OCI-LY1 (cell line): ENCODE results near the gene PGLYRP2.

ENCODE experiments used
- H2AFZ ChIP-seq: fragments of 200-600 bp; sonication (generic), shearing (Covaris generic); 2 replicates; pipeline ENCODE4 v1.6.0; 2014; ENCODE audit warnings: antibody characterized with exemption, mild to moderate bottlenecking, low read length
- H3F3A ChIP-seq: fragments of 200-600 bp; sonication (generic), shearing (Covaris generic); 2 replicates; pipeline ENCODE4 v1.6.0; 2014; ENCODE audit warnings: mild to moderate bottlenecking, antibody characterized with exemption, low read length, moderate library complexity; ENCODE audit not compliant: insufficient read depth
- H3K27ac ChIP-seq: fragments of 200-600 bp; sonication (generic); 2 replicates; pipeline ENCODE4 v1.5.1; 2014; ENCODE audit warnings: low read length, mixed run types, mild to moderate bottlenecking, low read depth; ENCODE audit not compliant: poor library complexity, severe bottlenecking
- H3K27me3 ChIP-seq: fragments of 200-600 bp; sonication (generic); 2 replicates; pipeline ENCODE4 v1.6.0; 2014; ENCODE audit warnings: antibody characterized with exemption, mild to moderate bottlenecking, low read length, moderate library complexity; ENCODE audit not compliant: insufficient read depth
- H3K36me3 ChIP-seq: fragments of 200-600 bp; sonication (generic); 2 replicates; pipeline ENCODE4 v1.6.1; 2014; ENCODE audit warnings: mild to moderate bottlenecking, antibody characterized with exemption, low read length, moderate library complexity, mixed read lengths; ENCODE audit not compliant: insufficient read depth
- H3K4me1 ChIP-seq: fragments of 200-600 bp; sonication (generic); 2 replicates; pipeline ENCODE4 v1.5.1; 2014; ENCODE audit warnings: mild to moderate bottlenecking, low read length, moderate library complexity; ENCODE audit not compliant: insufficient read depth, severe bottlenecking
- H3K4me2 ChIP-seq: fragments of 200-600 bp; sonication (generic), shearing (Covaris generic); 2 replicates; pipeline ENCODE4 v1.6.1; 2014; ENCODE audit warnings: low read length
- H3K4me3 ChIP-seq: fragments of 200-600 bp; sonication (generic); 2 replicates; pipeline ENCODE4 v1.5.1; 2014; ENCODE audit warnings: low read length, low read depth, mild to moderate bottlenecking, mixed read lengths; ENCODE audit not compliant: poor library complexity, severe bottlenecking
- H3K79me2 ChIP-seq: fragments of 200-600 bp; shearing (Covaris generic); 2 replicates; pipeline ENCODE4 v1.6.1; 2016; ENCODE audit warnings: mixed run types, low read length, mixed read lengths; ENCODE audit not compliant: insufficient read depth
- H3K9ac ChIP-seq: fragments of 200-600 bp; sonication (generic), shearing (Covaris generic); 2 replicates; pipeline ENCODE4 v1.6.1; 2014; ENCODE audit warnings: mild to moderate bottlenecking, low read length, mixed read lengths
- H3K9me2 ChIP-seq: fragments of 200-600 bp; sonication (generic), shearing (Covaris generic); 2 replicates; pipeline ENCODE4 v1.6.1; 2014; ENCODE audit warnings: low read depth, mild to moderate bottlenecking, low read length, mixed read lengths
- H3K9me3 ChIP-seq: fragments of 200-600 bp; shearing (Covaris generic); 2 replicates; pipeline ENCODE4 v1.6.1; 2014; ENCODE audit warnings: low read length, mixed read lengths
- H4K20me1 ChIP-seq: fragments of 200-600 bp; sonication (generic), shearing (Covaris generic); 2 replicates; pipeline ENCODE4 v1.6.0; 2016; ENCODE audit warnings: mild to moderate bottlenecking, low read length; ENCODE audit not compliant: insufficient read depth
- CTCF ChIP-seq: fragments of 200-600 bp; sonication (generic), shearing (Covaris generic); IDR thresholded peaks from 2 replicates; pipeline ENCODE4 v1.5.1; 2017; ENCODE audit warnings: mild to moderate bottlenecking, antibody characterized with exemption, low read length, moderate library complexity, mixed read lengths
- EZH2 ChIP-seq: fragments of 200-600 bp; sonication (generic), shearing (Covaris generic); IDR thresholded peaks from 2 replicates; pipeline ENCODE4 v1.8.0; 2017; ENCODE audit warnings: borderline replicate concordance, mixed run types, mild to moderate bottlenecking, antibody characterized with exemption, low read length, moderate library complexity, mixed read lengths

The PGLYRP2 gene

GRCh38 chr19:15431396-15432017 is 47.8 kb downstream of the PGLYRP2 start:
- Histone ChIP-seq H3K36me3 (peaks cover 15% of the 10 kb centered on the region), H3K4me2 (peak overlapping the region; percentile 96), H3K27ac (peak overlapping the region; percentile 7), H3F3A (no peaks in the 10 kb centered on the region), H3K4me3 (peak overlapping the region; percentile 97), H3K9me2 (no peaks in the 10 kb centered on the region), H4K20me1 (no peaks in the 10 kb centered on the region), H3K9ac (peak overlapping the region; percentile 90), H3K79me2 (peaks cover 20% of the 10 kb centered on the region), H3K9me3 (no peaks in the 10 kb centered on the region), H3K27me3 (no peaks in the 10 kb centered on the region), H2AFZ (no peak overlapping the region), H3K4me1 (peaks cover 25% of the 10 kb centered on the region)
- TF ChIP-seq EZH2 (no peak), CTCF (no peak)

- Histone ChIP-seq H4K20me1 (no peaks in the 10 kb centered on the region), H3K9ac (peak overlapping the region; percentile 90; the same call in 1 of the 2 replicates), H3K4me2 (peak overlapping the region; percentile 96)
Measured at GRCh38 chr19:15430526-15431120, 48.7 kb downstream of the PGLYRP2 start.

GRCh38 chr19:15429825-15430467 is 49.4 kb downstream of the PGLYRP2 start:
- H3K4me2 ChIP-seq, result no peak overlapping the region
- no peak overlapping the region for H3K27ac ChIP-seq
- no peaks in the 10 kb centered on the region for H4K20me1 ChIP-seq
- no peaks in the 10 kb centered on the region for H3F3A ChIP-seq
- TF ChIP-seq EZH2 (no peak), CTCF (no peak)
- no peak overlapping the region for H3K4me3 ChIP-seq
- H3K79me2 ChIP-seq, result peaks cover 20% of the 10 kb centered on the region
- H3K9ac ChIP-seq, result no peak overlapping the region
- no peaks in the 10 kb centered on the region for H3K9me2 ChIP-seq
- H3K36me3 ChIP-seq, result peaks cover 28% of the 10 kb centered on the region
- H3K27me3 ChIP-seq, result no peaks in the 10 kb centered on the region
- peaks cover 25% of the 10 kb centered on the region for H3K4me1 ChIP-seq
- no peak overlapping the region for H2AFZ ChIP-seq
- H3K9me3 ChIP-seq, result no peaks in the 10 kb centered on the region

More at GRCh38 chr19:15430526-15431120, 48.7 kb downstream of the PGLYRP2 start:
- H3K27ac ChIP-seq, result no peak overlapping the region
- no peak for TF ChIP-seq EZH2
- no peak for TF ChIP-seq CTCF
- peak overlapping the region; percentile 97 for H3K4me3 ChIP-seq
- H3F3A ChIP-seq, result no peaks in the 10 kb centered on the region
- H3K27me3 ChIP-seq, result no peaks in the 10 kb centered on the region
- H2AFZ ChIP-seq, result no peak overlapping the region
- H3K79me2 ChIP-seq, result peaks cover 20% of the 10 kb centered on the region
- no peaks in the 10 kb centered on the region for H3K9me3 ChIP-seq
- H3K36me3 ChIP-seq, result peaks cover 23% of the 10 kb centered on the region
- H3K9me2 ChIP-seq, result no peaks in the 10 kb centered on the region
- H3K4me1 ChIP-seq, result peaks cover 25% of the 10 kb centered on the region
